Lower leg skin (tissue), 3 donors: ENCODE data around the gene MMEL1.

Experiments used
- POLR2A ChIP-seq, 2 donors: fragments of 450-650 bp; IDR thresholded peaks; one replicate each; pipeline ENCODE4 v1.6.1; 2016 to 2017; ENCODE audit warnings: antibody characterized with exemption in 2 of 2, mild to moderate bottlenecking in 1 of 2, moderate library complexity in 1 of 2
- TF ChIP-seq, protein P1 (sequence below), 3 donors: fragments of 450-650 bp; IDR thresholded peaks; one replicate each; pipeline ENCODE4 v1.5.1; 2016; ENCODE audit warnings: antibody characterized with exemption in 3 of 3, mild to moderate bottlenecking in 3 of 3, moderate library complexity in 2 of 3

- no peak for TF ChIP-seq POLR2A (IDR thresholded peaks at IDR 0.05)
- TF ChIP-seq, protein P1, sequence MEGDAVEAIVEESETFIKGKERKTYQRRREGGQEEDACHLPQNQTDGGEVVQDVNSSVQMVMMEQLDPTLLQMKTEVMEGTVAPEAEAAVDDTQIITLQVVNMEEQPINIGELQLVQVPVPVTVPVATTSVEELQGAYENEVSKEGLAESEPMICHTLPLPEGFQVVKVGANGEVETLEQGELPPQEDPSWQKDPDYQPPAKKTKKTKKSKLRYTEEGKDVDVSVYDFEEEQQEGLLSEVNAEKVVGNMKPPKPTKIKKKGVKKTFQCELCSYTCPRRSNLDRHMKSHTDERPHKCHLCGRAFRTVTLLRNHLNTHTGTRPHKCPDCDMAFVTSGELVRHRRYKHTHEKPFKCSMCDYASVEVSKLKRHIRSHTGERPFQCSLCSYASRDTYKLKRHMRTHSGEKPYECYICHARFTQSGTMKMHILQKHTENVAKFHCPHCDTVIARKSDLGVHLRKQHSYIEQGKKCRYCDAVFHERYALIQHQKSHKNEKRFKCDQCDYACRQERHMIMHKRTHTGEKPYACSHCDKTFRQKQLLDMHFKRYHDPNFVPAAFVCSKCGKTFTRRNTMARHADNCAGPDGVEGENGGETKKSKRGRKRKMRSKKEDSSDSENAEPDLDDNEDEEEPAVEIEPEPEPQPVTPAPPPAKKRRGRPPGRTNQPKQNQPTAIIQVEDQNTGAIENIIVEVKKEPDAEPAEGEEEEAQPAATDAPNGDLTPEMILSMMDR (IDR thresholded peaks at IDR 0.05): no peak
Measured at GRCh38 chr1:2553871-2554620, 78.8 kb downstream of the MMEL1 start.
